A549 (cell line): ENCODE data around the gene CLDN14.

Experiments used
- CHD4 ChIP-seq: fragments of 200-600 bp; sonication (generic); IDR thresholded peaks from 2 replicates; pipeline ENCODE4 v1.6.1; 2016; ENCODE audit warnings: antibody characterized with exemption, mild to moderate bottlenecking, borderline replicate concordance
- CTCF ChIP-seq: fragments of >200 bp; sonication (Bioruptor Twin); formaldehyde crosslinking; IDR thresholded peaks from 3 replicates; pipeline ENCODE4 v1.5.1; 2016
- JUN ChIP-seq, 2 experiments: fragments of >200 bp; sonication (Bioruptor Twin); formaldehyde crosslinking; IDR thresholded peaks; 2 replicates in 1 of 2; 3 replicates in 1 of 2; pipeline ENCODE4 v1.6.1; 2016 to 2017
- JUNB ChIP-seq: fragments of >200 bp; sonication (Bioruptor Twin); formaldehyde crosslinking; IDR thresholded peaks from 2 replicates; pipeline ENCODE4 v1.6.1; 2016
- POLR2A ChIP-seq: IDR thresholded peaks from 2 replicates; pipeline ENCODE4 v1.6.1; 2012; ENCODE audit warnings: mild to moderate bottlenecking, low read length

GRCh38 chr21:36419996-36420395 lies 59.9 kb downstream of the CLDN14 start:
- TF ChIP-seq JUN (IDR thresholded peaks at IDR 0.05) (no peak), CTCF (peak; percentile 67), POLR2A (no peak), CHD4 (no peak), JUNB (no peak)
